IPS-18a (cell line): Measurements from ENCODE around the gene TXK.

Experiments
- H3K27ac ChIP-seq: one replicate; pipeline ENCODE4 v1.5.1; 2013; ENCODE audit warnings: low read length
- H3K27me3 ChIP-seq: one replicate; pipeline ENCODE4 v1.6.1; 2013; ENCODE audit warnings: mild to moderate bottlenecking, low read length; ENCODE audit not compliant: control insufficient read depth, insufficient read depth
- H3K36me3 ChIP-seq: one replicate; pipeline ENCODE4 v1.6.1; 2013; ENCODE audit warnings: low read depth, low read length; ENCODE audit not compliant: control insufficient read depth
- H3K4me1 ChIP-seq: one replicate; pipeline ENCODE4 v1.6.1; 2013; ENCODE audit warnings: low read depth, low read length; ENCODE audit not compliant: control insufficient read depth
- H3K4me3 ChIP-seq: one replicate; pipeline ENCODE4 v1.5.1; 2013; ENCODE audit warnings: low read length
- H3K9ac ChIP-seq: one replicate; pipeline ENCODE4 v1.6.1; 2013; ENCODE audit warnings: mild to moderate bottlenecking, low read length, moderate library complexity
- H3K9me3 ChIP-seq: one replicate; pipeline ENCODE4 v1.6.1; 2013; ENCODE audit warnings: low read depth, low read length; ENCODE audit not compliant: control insufficient read depth

The TXK gene

DNA sequence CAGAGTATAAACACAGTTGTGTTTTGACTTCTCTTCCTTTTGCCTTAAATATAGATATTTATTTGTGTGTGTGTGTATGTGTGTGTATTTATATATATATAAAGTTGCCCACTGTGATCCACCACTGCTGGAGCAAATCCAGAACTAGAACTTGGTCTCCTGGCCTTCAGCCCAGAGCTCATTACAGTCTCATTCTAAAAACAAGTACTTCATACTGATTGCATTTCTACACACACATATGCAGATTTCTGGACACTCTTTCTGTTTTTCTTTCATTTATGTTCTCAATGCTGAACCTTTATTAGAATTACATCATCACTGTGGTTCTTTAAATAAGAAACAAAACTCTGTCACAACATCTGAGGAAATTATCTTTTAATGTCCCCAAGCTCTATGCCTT is 381 bp downstream of the TXK start:
- Histone ChIP-seq H3K9me3 (no peaks in the 10 kb centered on the region), H3K27ac (no peak overlapping the region), H3K9ac (no peak overlapping the region), H3K36me3 (no peaks in the 10 kb centered on the region), H3K4me1 (no peaks in the 10 kb centered on the region), H3K27me3 (no peaks in the 10 kb centered on the region), H3K4me3 (no peak overlapping the region)

DNA sequence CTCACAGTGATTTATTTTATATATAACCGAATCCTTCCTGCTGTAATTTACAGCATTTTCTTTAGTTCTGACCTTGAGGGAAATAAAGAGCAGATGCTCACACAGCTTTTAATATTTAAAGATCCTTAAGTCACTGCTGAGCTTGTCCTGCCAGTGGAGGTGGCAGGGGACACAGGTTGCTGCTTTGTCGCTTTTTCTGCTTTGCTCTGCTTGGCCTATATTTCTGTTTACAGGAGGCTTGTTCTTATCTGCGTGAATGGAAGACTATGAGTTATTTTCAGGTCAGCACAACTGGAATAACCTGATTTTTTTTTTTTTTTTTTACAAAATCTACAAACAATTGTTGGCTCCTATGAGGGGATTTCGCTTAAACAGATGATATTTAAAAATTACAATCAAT is 2.3 kb downstream of the TXK start:
- H3K4me1 ChIP-seq: peaks cover 15% of the 10 kb centered on the region

DNA sequence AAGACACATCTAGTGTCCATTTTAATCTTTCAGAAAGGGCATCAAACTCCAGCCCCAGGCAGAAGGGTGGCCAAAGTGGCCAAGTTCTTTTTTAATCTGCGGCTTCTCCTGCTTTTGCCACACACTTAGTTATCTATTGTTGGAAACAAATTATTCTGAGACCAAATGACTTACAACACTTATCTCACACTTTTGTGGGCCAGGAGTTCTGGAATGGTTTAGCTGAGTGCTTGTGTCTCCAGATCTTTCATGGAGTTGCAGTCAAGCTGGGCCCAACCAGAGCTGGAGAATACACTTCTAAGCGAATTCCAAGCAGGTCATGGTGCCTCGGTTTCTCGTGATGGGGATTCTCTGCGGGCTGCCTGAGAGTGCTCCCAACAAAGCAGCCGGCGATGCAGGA is 4.0 kb downstream of the TXK start:
- Histone ChIP-seq H3K27ac (no peak overlapping the region), H3K4me3 (no peak overlapping the region), H3K4me1 (peaks cover 21% of the 10 kb centered on the region), H3K9me3 (no peaks in the 10 kb centered on the region), H3K36me3 (no peaks in the 10 kb centered on the region), H3K27me3 (no peaks in the 10 kb centered on the region), H3K9ac (no peak overlapping the region)

More for the DNA sequence above, 2.3 kb downstream of the TXK start:
- H3K27ac ChIP-seq: no peak overlapping the region
- no peak overlapping the region for H3K9ac ChIP-seq
- H3K9me3 ChIP-seq: no peaks in the 10 kb centered on the region
- no peak overlapping the region for H3K4me3 ChIP-seq
- no peaks in the 10 kb centered on the region for H3K27me3 ChIP-seq
- H3K36me3 ChIP-seq: no peaks in the 10 kb centered on the region

DNA sequence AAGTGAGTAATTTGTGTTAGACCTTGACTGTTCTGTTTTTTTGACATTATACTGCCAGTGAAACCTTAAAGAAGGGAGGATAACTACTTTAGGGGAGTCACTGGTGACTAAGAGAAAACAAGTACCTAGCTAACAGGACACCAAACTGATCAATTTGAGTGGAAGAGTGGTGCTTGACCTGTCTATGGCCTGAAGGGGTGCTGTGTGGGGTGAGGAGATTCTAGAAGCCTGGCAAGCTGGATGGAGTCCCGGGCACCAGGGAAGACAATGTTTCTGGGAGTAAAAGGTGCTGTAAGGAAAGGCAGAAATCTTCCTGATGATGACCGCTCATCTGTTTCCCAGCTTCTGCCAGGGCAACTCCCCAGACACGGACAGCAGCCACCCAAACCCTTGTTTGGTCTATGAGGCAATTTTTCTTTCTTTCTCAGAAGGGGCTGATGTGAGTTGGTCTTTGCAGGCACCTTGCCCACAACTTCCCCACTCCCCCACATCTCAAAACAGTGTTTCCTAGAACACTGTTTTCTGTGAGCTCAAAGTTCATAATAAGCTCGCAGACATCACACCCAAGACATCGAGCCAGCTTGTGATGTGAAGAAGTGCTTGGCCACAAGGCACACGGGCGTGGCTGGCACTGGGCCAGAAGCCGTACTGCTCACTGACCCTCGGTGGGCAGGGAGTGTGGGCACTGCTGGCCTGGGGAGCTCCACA is 4.6 kb downstream of the TXK start:
- Histone ChIP-seq H3K4me3 (no peak overlapping the region), H3K4me1 (peaks cover 26% of the 10 kb centered on the region), H3K27ac (no peak overlapping the region)

GRCh38 chr4:48127682-48128404 is 6.2 kb downstream of the TXK start:
- Histone ChIP-seq H3K4me1 (peaks cover 26% of the 10 kb centered on the region), H3K4me3 (peak overlapping the region; percentile 28), H3K9ac (peak overlapping the region; percentile 71), H3K27me3 (no peaks in the 10 kb centered on the region), H3K27ac (peak overlapping the region; percentile 55), H3K36me3 (no peaks in the 10 kb centered on the region), H3K9me3 (no peaks in the 10 kb centered on the region)

More for the DNA sequence above, 4.6 kb downstream of the TXK start:
- H3K27me3 ChIP-seq: no peaks in the 10 kb centered on the region
- no peaks in the 10 kb centered on the region for H3K9me3 ChIP-seq
- H3K9ac ChIP-seq: no peak overlapping the region
- no peaks in the 10 kb centered on the region for H3K36me3 ChIP-seq

DNA sequence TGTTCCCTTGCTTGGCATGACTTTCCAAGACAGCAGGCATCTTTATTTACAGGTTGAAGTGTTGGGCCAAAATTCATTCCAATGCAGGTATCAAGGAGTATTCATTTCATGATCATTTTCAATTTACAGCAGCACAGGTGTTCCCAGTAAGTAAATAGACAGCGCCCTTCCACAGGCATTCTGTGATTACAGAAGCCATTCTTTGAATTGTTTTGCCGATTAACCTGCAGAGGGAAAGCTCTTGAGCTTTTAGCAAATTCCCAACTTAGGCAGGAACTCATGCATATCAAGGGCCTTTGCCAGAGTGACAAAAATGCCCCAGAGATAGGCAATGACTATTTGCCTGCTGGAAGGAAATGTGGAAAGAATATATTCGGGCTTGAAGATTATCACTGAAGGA is 6.8 kb downstream of the TXK start:
- peak overlapping the region; percentile 55 for H3K27ac ChIP-seq
- peaks cover 26% of the 10 kb centered on the region for H3K4me1 ChIP-seq
- peak overlapping the region; percentile 28 for H3K4me3 ChIP-seq
- no peaks in the 10 kb centered on the region for H3K36me3 ChIP-seq
- peak overlapping the region; percentile 29 for H3K9ac ChIP-seq
- H3K9me3 ChIP-seq: no peaks in the 10 kb centered on the region
- no peaks in the 10 kb centered on the region for H3K27me3 ChIP-seq

DNA sequence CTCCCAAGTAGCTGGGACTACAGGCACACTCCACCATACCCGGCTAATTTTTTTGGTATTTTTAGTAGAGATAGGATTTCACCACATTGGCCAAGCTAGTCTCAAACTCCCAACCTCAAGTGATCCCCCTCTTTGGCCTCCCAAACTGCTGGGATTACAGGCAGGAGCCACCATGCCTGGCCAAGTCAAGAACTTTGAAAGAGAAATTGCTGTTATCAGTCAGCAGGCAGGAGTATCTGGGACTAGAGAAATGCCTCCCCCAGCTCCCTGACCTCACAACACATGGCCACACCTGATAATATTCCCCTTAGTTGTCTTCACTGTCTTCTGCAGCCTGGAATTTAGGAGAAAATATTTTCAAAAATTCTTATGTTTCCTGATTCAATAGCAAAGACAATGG is 7.4 kb downstream of the TXK start:
- Histone ChIP-seq H3K4me3 (no peak overlapping the region), H3K27ac (no peak overlapping the region), H3K4me1 (peaks cover 26% of the 10 kb centered on the region), H3K36me3 (no peaks in the 10 kb centered on the region), H3K27me3 (no peaks in the 10 kb centered on the region), H3K9me3 (no peaks in the 10 kb centered on the region), H3K9ac (no peak overlapping the region)

GRCh38 chr4:48124870-48125269 is 9.2 kb downstream of the TXK start:
- Histone ChIP-seq H3K4me3 (no peak overlapping the region), H3K27me3 (no peaks in the 10 kb centered on the region), H3K27ac (no peak overlapping the region), H3K36me3 (no peaks in the 10 kb centered on the region), H3K9me3 (no peaks in the 10 kb centered on the region), H3K4me1 (peaks cover 26% of the 10 kb centered on the region), H3K9ac (no peak overlapping the region)

DNA sequence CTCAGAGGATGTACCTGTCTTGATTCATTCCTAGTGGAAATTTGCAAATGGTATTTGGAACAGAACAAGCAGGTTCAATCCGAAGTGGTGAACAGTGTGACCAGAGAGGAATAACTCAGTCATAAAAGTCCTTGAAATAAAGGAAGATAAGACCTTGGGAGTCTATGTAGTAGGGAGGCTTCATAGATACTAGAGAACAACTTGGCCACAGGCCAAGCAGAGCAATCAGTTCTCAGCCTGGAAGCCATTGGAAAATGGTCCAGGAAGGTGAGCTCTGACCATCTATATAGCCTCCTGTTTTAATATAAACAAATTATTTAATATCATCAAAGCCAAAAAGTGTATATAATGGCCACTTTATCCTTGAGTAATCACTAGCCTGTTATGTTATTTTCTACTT is 11.3 kb downstream of the TXK start:
- Histone ChIP-seq H3K4me1 (peaks cover 20% of the 10 kb centered on the region), H3K36me3 (no peaks in the 10 kb centered on the region), H3K27me3 (no peaks in the 10 kb centered on the region), H3K4me3 (no peak overlapping the region), H3K9ac (no peak overlapping the region), H3K9me3 (no peaks in the 10 kb centered on the region), H3K27ac (no peak overlapping the region)

GRCh38 chr4:48121180-48121579 is 12.9 kb downstream of the TXK start:
- H3K4me1 ChIP-seq: peaks cover 10% of the 10 kb centered on the region
- no peaks in the 10 kb centered on the region for H3K27me3 ChIP-seq
- no peak overlapping the region for H3K9ac ChIP-seq
- H3K4me3 ChIP-seq: no peak overlapping the region
- H3K27ac ChIP-seq: no peak overlapping the region
- no peaks in the 10 kb centered on the region for H3K36me3 ChIP-seq
- no peaks in the 10 kb centered on the region for H3K9me3 ChIP-seq

- Histone ChIP-seq H3K9me3 (no peaks in the 10 kb centered on the region), H3K9ac (no peak overlapping the region), H3K27ac (no peak overlapping the region), H3K27me3 (no peaks in the 10 kb centered on the region), H3K4me1 (peaks cover 9% of the 10 kb centered on the region), H3K36me3 (no peaks in the 10 kb centered on the region), H3K4me3 (no peak overlapping the region)
Measured at GRCh38 chr4:48120132-48120531, 13.9 kb downstream of the TXK start.

- Histone ChIP-seq H3K36me3 (no peaks in the 10 kb centered on the region), H3K4me1 (peaks cover 5% of the 10 kb centered on the region), H3K4me3 (no peak overlapping the region), H3K27me3 (no peaks in the 10 kb centered on the region), H3K27ac (no peak overlapping the region), H3K9ac (no peak overlapping the region), H3K9me3 (no peaks in the 10 kb centered on the region)
Measured at GRCh38 chr4:48119646-48120045, 14.4 kb downstream of the TXK start.
